Measurements from ENCODE around the gene CD300LD. TPM values are rescaled to one million over a fixed set of nuclear protein-coding genes. Genes with fewer than 3 reads are reported as not detected.

The CD300LD gene
- total RNA-seq, 1 experiment from 2014 or later: not detected

GRCh38 chr17:74610108-74610507, 18.0 kb upstream of the CD300LD start:
- no peak for ATAC-seq
- TF ChIP-seq REST (IDR thresholded peaks at IDR 0.05; ENCODE audit: insufficient read depth in 1 of 2, low read depth in 2 of 2, low read length in 1 of 2) (peak; percentile 78 to 87), POLR2AphosphoS5 (IDR thresholded peaks at IDR 0.05; ENCODE audit: low read depth, low read length) (no peak)
- in situ Hi-C loops (cut with HindIII; ENCODE audit: low pct_unique_long_range_greater_than_20kb, low sequenced_read_pairs): no loop called here

GRCh38 chr17:74608511-74608910, 16.4 kb upstream of the CD300LD start:
- Histone ChIP-seq H3K27me3 (ENCODE audit: control insufficient read depth, insufficient read depth, low read length) (peaks cover 25% of the 10 kb centered on the region), H3K27ac (ENCODE audit: low read length) (no peak overlapping the region), H3K36me3 (ENCODE audit: control insufficient read depth, insufficient read depth, low read length) (no peaks in the 10 kb centered on the region), H3K9me3 (ENCODE audit: control insufficient read depth, insufficient read depth, low read depth, low read length) (no peaks in the 10 kb centered on the region), H3K4me3 (ENCODE audit: low read depth in 2 of 2, low read length in 2 of 2) (no peak overlapping the region), H3K4me1 (ENCODE audit: control insufficient read depth, insufficient read depth, low read length) (0 out of 2 replicates have a peak, but pooled peaks cover 3% of the 10 kb centered on the region)
- ChIA-PET CTCF (no interaction called here), POLR2A (no interaction called here)
- no peak for TF ChIP-seq POLR2AphosphoS5 (IDR thresholded peaks at IDR 0.05; ENCODE audit: low read depth, low read length)
- no peak for TF ChIP-seq CTCF (IDR thresholded peaks at IDR 0.05)
- TF ChIP-seq SIN3A (IDR thresholded peaks at IDR 0.05; ENCODE audit: borderline replicate concordance, insufficient read depth, low read depth, low read length): no peak
- TF ChIP-seq REST (IDR thresholded peaks at IDR 0.05; ENCODE audit: insufficient read depth in 1 of 2, low read depth in 2 of 2, low read length in 1 of 2): no peak
- TF ChIP-seq TCF7L2 (IDR thresholded peaks at IDR 0.05; ENCODE audit: low read depth, low read length): no peak
- intact Hi-C loops (cut with micrococcal nuclease; ENCODE audit: unreplicated experiment): loop anchor here (10.0 kb wide), 1 partner anchor 56 kb away; no protein-coding TSS in a partner anchor
- in situ Hi-C loops (cut with HindIII; ENCODE audit: low pct_unique_long_range_greater_than_20kb, low sequenced_read_pairs): no loop called here
- BruUV-seq (replicated peaks): no TSS peak
- DNase-seq (ENCODE audit: low read depth, low spot score) (no peak), ATAC-seq (no peak)

More at GRCh38 chr17:74610108-74610507, 18.0 kb upstream of the CD300LD start:
- ChIA-PET POLR2A (no interaction called here), CTCF (no interaction called here)
- intact Hi-C loops (cut with micrococcal nuclease; ENCODE audit: unreplicated experiment): no loop called here
- Histone ChIP-seq H3K9me3 (ENCODE audit: control insufficient read depth, insufficient read depth, low read depth, low read length) (no peaks in the 10 kb centered on the region), H3K36me3 (ENCODE audit: control insufficient read depth, insufficient read depth, low read length) (no peaks in the 10 kb centered on the region), H3K4me3 (ENCODE audit: low read depth in 2 of 2, low read length in 2 of 2) (no peak overlapping the region), H3K4me1 (ENCODE audit: control insufficient read depth, insufficient read depth, low read length) (0 out of 2 replicates have a peak, but pooled peaks cover 1% of the 10 kb centered on the region), H3K27ac (ENCODE audit: low read length) (no peak overlapping the region), H3K27me3 (ENCODE audit: control insufficient read depth, insufficient read depth, low read length) (peaks cover 37% of the 10 kb centered on the region)
- no TSS peak for BruUV-seq (replicated peaks)
- no peak for DNase-seq (ENCODE audit: low read depth, low spot score)

Measured in Panc1 (cell line).